SW 1271 (cell line): ENCODE measurements around the gene ARHGEF25.
"Not testable (repeated sequence)": the region's sequence is repeated elsewhere in the genome, so short reads cannot be mapped to it uniquely, and the experiment has no call there.

Experiments used
- DNase-seq, 2 experiments: peaks; one replicate each; lab custom pipeline; 2025; lab: John Stamatoyannopoulos, UW

ARHGEF25 gene

DNA sequence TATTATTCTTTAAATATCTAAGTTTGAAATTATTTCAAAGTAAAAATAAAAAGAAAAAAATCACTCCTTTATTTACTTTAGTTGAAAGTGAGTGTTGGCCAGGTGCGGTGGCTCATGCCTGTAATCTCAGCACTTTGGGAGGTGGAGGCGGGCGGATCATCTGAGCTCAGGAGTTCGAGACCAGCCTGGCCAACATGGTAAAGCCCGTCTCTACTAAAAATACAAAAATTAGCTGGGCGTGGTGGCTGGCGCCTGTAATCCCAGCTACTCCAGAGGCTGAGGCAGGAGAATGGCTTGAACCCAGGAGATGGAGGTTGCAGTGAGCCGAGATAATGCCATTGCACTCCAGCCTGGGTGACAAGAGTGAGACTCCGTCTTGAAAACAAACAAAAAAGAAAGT, 25.5 kb downstream of the ARHGEF25 start:
- not testable (repeated sequence) for DNase-seq

DNA sequence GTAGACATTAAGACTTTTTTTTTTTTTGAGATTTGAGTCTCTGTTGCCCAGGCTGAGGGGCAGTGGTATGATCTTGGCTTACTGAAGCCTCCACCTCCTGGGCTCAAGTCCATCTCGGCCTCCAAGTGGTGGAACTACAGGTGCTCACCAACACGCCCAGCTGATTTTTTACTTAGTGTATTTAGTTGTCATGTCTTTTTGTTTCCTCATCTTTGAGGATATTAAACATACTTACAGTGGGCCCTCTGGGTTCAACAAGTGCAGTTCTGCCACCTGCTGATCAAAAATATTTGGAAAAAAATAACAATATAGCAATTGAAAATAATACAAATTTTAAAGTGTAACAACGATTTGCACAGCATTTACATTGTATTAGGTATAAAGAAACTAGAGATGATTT, 26.1 kb downstream of the ARHGEF25 start:
- no peak for DNase-seq

DNA sequence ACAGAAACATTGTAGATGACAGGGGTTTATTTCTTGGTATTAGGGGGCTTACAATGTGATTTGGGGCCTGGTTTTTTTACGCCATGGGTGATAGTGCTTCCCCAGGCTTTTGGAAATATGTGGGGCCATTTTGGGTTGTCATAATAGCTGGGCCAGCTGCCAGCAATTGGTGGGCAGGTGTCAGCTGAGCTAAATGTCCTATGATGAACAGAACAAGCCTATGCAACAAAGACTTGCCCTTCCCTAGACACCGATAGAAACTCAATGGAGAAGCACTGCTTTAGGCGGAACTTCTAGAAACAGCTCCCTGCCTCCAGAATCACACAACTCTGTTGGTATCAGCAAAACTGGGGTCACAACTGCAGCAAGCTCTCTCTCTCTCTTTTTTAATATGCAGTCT, 26.9 kb downstream of the ARHGEF25 start:
- no peak for DNase-seq

DNA sequence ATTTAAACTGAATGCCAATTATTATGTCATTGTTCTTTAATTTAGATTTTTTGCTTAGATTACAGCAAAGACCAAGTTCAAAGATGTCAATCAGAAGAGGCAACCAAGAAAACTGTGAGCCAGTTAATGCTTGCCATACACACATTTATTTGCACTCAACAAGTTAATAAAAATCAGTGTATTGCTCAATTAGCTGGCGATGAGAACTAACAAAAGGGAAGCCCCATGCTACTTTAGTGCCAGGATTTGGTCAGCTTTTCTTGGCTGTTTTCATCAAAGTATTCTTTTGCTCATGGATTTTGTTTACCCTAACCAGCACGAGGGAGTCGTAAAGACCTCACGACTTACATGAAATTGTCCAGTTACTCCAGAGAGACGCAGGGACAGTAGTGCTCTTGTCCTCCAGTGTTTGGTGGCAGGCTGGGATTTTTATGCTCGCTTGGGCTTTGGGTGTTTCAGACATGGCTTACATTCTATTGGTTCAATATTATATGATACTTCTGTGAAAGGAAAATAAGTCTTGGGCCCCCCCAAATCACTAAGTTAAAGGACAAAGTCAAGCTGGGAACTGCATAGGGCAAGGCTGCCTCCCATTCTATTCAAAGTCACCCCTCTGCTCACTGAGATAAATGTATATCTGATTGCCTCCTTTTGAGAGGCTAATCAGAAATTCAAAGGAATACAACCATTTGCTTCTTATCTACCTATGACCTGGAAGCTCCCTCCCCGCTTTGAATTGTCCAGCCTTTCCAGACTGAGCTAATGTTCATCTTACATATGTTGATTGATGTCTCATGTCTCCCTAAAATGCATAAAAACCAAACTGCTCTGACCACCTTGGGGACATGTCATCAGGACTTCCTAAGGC, 29.2 kb downstream of the ARHGEF25 start:
- no peak for DNase-seq

DNA sequence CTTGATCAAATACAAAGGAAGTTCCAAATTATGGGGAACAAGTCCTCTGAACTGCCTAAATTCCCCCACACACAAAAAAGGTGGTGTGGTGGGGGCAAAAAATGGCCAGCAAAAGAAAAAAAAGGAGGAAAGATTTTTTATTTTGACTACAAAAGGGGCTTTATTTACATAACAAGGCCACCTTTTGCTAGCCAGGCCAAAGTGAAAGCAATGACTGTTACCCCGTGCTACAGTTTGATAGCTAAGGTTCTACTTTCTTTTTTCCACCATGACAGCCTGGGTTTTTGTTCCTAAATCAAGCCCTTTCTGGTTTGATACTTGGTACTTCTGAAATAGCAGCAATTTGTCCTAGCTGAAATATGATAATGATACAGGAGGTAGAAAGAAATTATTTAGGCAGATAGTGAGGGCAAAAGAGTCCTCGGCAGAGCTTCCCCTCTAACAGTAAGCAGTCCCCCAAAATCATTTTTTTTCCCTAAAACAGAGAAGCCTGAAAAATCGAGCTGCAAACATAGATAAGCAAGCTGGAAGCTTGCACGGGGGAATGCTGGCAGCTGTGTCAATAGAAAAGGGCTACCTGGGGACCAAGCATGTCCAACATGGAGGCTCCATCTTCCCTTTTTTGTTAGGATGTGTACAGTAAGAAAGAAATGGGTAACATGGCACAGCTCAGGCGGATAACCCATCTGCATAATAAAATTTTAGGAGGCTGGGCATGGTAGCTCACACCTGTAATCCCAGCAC, 30.6 kb downstream of the ARHGEF25 start:
- DNase-seq = no peak

DNA sequence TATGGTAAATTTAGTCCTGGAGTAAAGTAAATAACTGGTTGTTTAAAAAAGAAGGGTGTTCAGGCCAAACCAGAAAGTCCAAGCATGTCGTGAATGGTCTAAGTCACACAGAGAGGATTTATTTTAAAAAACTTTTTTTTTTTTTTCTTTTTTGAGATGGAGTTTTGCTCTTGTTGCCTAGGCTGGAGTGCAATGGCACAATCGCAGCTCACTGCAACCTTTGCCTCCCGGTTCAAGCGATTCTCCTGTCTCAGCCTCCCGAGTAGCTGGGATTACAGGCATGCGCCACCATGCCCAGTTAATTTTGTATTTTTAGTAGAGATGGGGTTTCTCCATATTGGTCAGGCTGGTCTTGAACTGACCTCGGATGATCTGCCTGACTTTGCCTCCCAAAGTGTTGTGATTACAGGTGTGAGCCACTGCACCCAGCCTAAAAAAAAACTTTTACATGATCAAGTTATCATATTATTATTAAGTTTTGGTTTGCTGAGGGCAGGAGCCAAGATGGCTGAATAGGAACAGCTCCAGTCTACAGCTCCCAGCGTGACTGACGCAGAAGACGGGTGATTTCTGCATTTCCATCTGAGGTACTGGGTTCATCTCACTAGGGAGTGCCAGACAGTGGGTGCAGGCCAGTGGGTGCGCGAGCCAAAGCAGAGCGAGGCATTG, 34.9 kb downstream of the ARHGEF25 start:
- DNase-seq = peak in 1 of 2 experiments; percentile 44

DNA sequence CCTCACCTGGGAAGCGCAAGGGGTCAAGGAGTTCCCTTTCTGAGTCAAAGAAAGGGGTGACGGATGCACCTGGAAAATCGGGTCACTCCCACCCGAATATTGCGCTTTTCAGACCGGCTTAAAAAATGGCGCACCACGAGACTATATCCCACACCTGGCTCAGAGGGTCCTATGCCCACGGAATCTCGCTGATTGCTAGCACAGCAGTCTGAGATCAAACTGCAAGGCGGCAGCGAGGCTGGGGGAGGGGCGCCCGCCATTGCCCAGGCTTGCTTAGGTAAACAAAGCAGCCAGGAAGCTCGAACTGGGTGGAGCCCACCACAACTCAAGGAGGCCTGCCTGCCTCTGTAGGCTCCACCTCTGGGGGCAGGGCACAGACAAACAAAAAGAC, 35.4 kb downstream of the ARHGEF25 start:
- not testable (repeated sequence) for DNase-seq

DNA sequence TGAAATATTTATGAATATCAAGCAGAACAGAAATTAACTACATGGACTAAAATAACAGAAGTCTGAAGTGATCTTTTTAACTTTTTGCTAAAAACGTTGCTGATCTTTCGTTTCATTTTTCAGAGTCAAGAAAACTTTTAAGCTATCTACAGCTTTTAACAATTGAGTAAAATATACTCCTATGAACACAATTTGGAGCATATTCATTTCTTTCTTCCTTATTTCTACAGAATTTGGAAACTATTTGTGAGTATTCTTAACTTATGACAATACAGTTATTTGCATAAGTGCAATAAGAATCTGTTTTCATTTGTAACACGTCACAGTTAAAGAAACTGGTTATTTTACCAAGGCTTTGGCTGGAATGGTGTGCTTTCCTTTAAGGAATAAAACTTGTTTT, 42.8 kb downstream of the ARHGEF25 start:
- no peak for DNase-seq

DNA sequence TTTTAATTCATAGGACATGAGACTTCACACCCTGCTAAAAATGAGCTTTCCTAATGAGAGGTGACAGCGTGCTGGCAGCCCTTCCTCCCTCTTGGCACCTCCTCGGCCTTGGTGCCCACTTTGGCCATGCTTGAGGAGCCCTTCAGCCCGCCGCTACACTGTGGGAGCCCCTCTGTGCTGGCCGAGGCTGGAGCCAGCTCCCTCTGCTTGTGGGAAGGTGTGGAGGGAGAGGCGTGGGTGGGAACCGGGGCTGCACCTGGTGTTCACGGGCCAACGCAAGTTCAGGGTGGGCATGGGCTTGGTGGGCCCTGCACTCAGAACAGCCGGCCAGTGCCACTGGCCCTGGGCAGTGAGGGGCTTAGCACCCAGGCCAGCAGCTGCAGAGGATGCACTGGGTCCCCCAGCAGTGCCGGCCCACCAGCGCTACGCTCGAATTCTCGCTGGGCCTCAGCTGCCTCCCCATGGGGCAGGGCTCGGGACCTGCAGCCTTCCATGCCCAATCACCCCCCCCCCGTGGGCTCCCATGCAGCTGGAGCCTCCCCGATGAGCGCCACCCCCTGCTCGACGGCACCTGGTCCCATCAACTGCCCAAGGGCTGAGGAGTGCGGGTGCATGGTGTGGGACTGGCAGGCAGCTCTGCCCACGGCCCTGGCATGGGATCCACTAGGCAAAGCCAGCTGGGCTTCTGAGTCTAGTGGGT, 44.5 kb downstream of the ARHGEF25 start:
- DNase-seq = no peak

DNA sequence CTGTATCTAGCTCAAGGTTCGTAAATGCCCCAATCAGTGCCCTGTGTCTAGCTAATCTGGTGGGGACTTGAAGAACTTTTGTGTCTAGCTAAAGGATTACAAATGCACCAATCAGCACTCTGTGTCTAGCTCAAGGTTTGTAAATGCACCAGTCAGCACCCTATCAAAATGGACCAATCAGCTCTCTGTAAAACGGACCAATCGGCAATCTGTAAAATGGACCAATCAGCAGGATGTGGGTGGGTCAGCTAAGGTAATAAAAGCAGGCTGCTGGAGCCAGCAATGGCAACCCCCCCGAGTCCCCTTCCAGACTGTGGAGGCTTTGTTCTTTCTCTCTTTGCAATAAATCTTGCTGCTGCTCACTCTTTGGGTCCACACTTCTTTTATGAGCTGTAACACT, 45.2 kb downstream of the ARHGEF25 start:
- not testable (repeated sequence) for DNase-seq

DNA sequence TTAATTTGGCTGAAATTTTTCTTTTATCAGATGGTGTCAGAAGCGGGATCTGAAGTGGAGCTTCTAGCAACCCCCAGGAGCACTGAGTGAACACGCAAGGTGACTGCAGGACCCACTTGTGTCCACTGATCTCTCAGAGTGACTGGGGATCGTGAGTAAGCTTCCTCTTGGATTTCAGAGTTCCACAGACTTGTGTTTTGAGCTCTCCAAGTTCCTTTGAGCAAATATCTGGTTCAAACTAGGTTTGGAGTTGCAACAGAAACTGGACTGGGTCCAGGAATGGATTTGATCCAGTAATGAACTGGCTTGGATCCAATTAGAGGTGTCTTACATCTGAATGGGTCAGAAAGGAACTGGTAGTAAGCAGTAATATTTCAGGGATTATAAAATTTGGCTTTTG, 46.5 kb downstream of the ARHGEF25 start:
- DNase-seq = no peak

DNA sequence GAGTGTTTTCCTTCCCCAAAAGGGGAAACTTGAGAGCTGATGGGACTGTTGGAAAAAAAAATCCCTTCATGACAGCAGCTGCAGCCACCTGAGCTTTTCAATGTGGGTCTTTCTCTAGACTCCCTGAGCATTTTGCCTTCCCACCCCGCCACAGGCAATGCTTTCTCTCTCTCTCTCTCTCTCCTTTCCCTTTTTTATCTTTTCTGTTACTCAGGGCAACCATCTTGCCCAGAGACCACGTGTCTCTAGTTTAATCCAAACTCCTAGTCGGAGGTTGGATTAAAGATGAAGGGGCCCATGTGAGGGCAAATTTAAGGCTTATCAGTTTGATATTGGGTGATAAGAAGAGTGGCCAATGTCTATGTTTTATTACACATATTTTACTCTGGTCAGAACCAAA, 47.7 kb downstream of the ARHGEF25 start:
- no peak for DNase-seq

DNA sequence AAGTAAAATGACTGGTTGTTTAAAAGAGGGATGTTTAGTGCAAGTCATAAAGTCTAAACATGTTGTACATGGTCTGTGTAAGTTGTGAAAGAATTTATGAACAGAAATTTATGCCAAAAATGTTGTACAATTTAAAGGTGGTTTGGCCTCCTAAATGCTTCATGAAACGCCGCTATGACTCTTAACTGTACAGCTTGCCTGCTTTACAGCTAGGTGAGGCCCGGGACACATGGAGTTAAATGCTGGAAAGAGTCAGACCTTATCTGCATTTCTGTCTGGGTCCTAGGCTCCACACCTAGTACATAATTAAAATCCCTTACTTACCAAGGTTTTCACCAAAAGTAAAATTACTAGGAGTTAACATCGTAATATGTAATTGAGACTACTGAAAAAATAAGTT, 50.1 kb downstream of the ARHGEF25 start:
- no peak for DNase-seq

DNA sequence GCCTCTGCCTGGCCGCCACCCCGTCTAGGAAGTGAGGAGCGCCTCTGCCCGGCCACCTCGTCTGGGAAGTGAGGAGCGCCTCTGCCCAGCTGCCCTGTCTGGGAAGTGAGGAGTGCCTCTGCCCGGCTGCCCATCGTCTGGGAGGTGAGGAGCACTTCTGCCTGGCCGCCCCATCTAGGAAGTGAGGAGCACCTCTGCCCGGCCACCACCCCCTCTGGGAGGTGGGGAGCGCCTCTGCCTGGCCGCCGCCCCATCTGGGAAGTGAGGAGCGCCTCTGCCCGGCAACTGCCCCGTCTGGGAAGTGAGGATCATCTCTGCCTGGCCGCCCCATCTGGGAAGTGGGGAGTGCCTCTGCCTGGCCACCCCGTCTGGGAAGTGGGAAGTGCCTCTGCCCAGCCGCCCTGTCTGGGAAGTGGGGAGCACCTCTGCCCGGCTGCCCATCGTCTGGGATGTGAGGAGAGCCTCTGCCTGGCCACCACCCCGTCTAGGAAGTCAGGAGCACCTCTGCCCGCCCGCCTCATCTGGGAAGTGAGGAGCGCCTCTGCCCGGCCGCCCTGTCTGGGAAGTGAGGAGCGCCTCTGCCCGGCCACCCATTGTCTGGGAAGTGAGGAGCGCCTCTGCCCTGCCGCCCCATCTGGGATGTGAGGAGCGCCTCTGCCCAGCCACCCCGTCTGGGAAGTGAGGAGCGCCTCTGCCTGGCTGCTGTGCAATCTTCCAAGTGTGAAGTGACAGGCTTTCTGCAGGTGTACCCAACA, 54.0 kb downstream of the ARHGEF25 start:
- not testable (repeated sequence) for DNase-seq
